NT2/D1 (cell line): ENCODE measurements around the gene TFDP2.
A peak's percentile ranks its signal among the peaks of the same experiment; 100 is the strongest.
"Not testable (repeated sequence)": the region's sequence is repeated elsewhere in the genome, so short reads cannot be mapped to it uniquely, and the experiment has no call there.

Experiments used
- DNase-seq: peaks from one replicate; pipeline ENCODE4 v3.0.0-alpha.2; 2011; ENCODE audit warnings: low read depth, low spot score
- H3K27me3 ChIP-seq: 2 replicates; pipeline ENCODE4 v1.6.0; 2011; ENCODE audit warnings: mild to moderate bottlenecking; ENCODE audit not compliant: insufficient read length, insufficient read depth
- H3K36me3 ChIP-seq: 2 replicates; pipeline ENCODE4 v1.6.1; 2011; ENCODE audit warnings: mild to moderate bottlenecking, low read length, mixed read lengths; ENCODE audit not compliant: insufficient read depth, insufficient read length
- H3K4me1 ChIP-seq: 2 replicates; pipeline ENCODE4 v1.5.1; 2011; ENCODE audit not compliant: insufficient read depth, insufficient read length
- H3K4me3 ChIP-seq: 2 replicates; pipeline ENCODE4 v1.5.1; 2011; ENCODE audit warnings: low read depth; ENCODE audit not compliant: insufficient read length
- H3K9ac ChIP-seq: 2 replicates; pipeline ENCODE4 v1.6.0; 2011; ENCODE audit warnings: low read depth; ENCODE audit not compliant: insufficient read length
- H3K9me3 ChIP-seq: 2 replicates; pipeline ENCODE4 v1.5.1; 2011; ENCODE audit warnings: mild to moderate bottlenecking, low read length; ENCODE audit not compliant: insufficient read depth
- SUZ12 ChIP-seq: IDR thresholded peaks from 2 replicates; pipeline ENCODE4 v1.6.1; 2011; ENCODE audit not compliant: insufficient read length, insufficient read depth; ENCODE audit errors: extremely low read depth
- YY1 ChIP-seq: IDR thresholded peaks from 2 replicates; pipeline ENCODE4 v1.6.1; 2011; ENCODE audit not compliant: insufficient read length, insufficient read depth
- ZNF274 ChIP-seq: IDR thresholded peaks from 2 replicates; pipeline ENCODE4 v1.6.1; 2011; ENCODE audit warnings: mild to moderate bottlenecking, low read depth, low read length

TFDP2 gene

GRCh38 chr3:141915016-141915415 is 234.3 kb downstream of the TFDP2 start:
- H3K27me3 ChIP-seq: no peaks in the 10 kb centered on the region
- no peak overlapping the region for H3K4me3 ChIP-seq
- H3K9ac ChIP-seq: no peak overlapping the region
- no peak for TF ChIP-seq YY1
- TF ChIP-seq ZNF274: no peak
- TF ChIP-seq SUZ12: no peak
- H3K4me1 ChIP-seq: peaks cover 3% of the 10 kb centered on the region
- peaks cover 16% of the 10 kb centered on the region for H3K9me3 ChIP-seq
- peak; percentile 48 for DNase-seq
- H3K36me3 ChIP-seq: peaks cover 76% of the 10 kb centered on the region

- Histone ChIP-seq H3K36me3 (peaks cover 76% of the 10 kb centered on the region), H3K4me3 (no peak overlapping the region), H3K9me3 (peaks cover 16% of the 10 kb centered on the region), H3K9ac (no peak overlapping the region), H3K4me1 (peaks cover 3% of the 10 kb centered on the region), H3K27me3 (no peaks in the 10 kb centered on the region)
- TF ChIP-seq SUZ12: no peak
- TF ChIP-seq ZNF274: no peak
- TF ChIP-seq YY1: no peak
- DNase-seq: no peak
These were observed 235.0 kb downstream of the TFDP2 start for GRCh38 chr3:141914311-141914710.

GRCh38 chr3:141913150-141913811 is 236.1 kb downstream of the TFDP2 start:
- TF ChIP-seq ZNF274: no peak
- TF ChIP-seq SUZ12: no peak
- no peak for TF ChIP-seq YY1
- peaks cover 3% of the 10 kb centered on the region for H3K4me1 ChIP-seq
- no peak overlapping the region for H3K4me3 ChIP-seq
- no peak overlapping the region for H3K9ac ChIP-seq
- peaks cover 83% of the 10 kb centered on the region for H3K36me3 ChIP-seq
- peak; percentile 33 for DNase-seq
- H3K9me3 ChIP-seq: peaks cover 16% of the 10 kb centered on the region
- no peaks in the 10 kb centered on the region for H3K27me3 ChIP-seq

GRCh38 chr3:141909986-141910385 is 239.4 kb downstream of the TFDP2 start:
- H3K9me3 ChIP-seq: peaks cover 16% of the 10 kb centered on the region
- H3K36me3 ChIP-seq: peaks cover 90% of the 10 kb centered on the region
- not testable (repeated sequence) for H3K4me1 ChIP-seq, H3K27me3 ChIP-seq, H3K9ac ChIP-seq, DNase-seq, H3K4me3 ChIP-seq

GRCh38 chr3:141909408-141909807 is 239.9 kb downstream of the TFDP2 start:
- Histone ChIP-seq H3K36me3 (peaks cover 93% of the 10 kb centered on the region), H3K4me3 (no peak overlapping the region), H3K9me3 (peaks cover 16% of the 10 kb centered on the region), H3K9ac (no peak overlapping the region), H3K27me3 (no peaks in the 10 kb centered on the region), H3K4me1 (peaks cover 2% of the 10 kb centered on the region)
- no peak for DNase-seq
- TF ChIP-seq YY1 (no peak), SUZ12 (no peak), ZNF274 (no peak)

- H3K4me3 ChIP-seq: no peak overlapping the region
- no peak for TF ChIP-seq YY1
- TF ChIP-seq SUZ12: no peak
- no peak for TF ChIP-seq ZNF274
- H3K9me3 ChIP-seq: peaks cover 7% of the 10 kb centered on the region
- H3K9ac ChIP-seq: no peak overlapping the region
- DNase-seq: no peak
- H3K4me1 ChIP-seq: no peaks in the 10 kb centered on the region
- no peaks in the 10 kb centered on the region for H3K27me3 ChIP-seq
- peaks cover 80% of the 10 kb centered on the region for H3K36me3 ChIP-seq
These were observed 244.2 kb downstream of the TFDP2 start for GRCh38 chr3:141905129-141905528.

GRCh38 chr3:141904203-141904602 is 245.1 kb downstream of the TFDP2 start:
- H3K4me1 ChIP-seq: no peaks in the 10 kb centered on the region
- peaks cover 16% of the 10 kb centered on the region for H3K9me3 ChIP-seq
- H3K36me3 ChIP-seq: peaks cover 77% of the 10 kb centered on the region
- H3K9ac ChIP-seq: no peak overlapping the region
- TF ChIP-seq SUZ12 (no peak), YY1 (no peak), ZNF274 (no peak)
- no peaks in the 10 kb centered on the region for H3K27me3 ChIP-seq
- H3K4me3 ChIP-seq: no peak overlapping the region
- DNase-seq: no peak
